Sigmoid colon (tissue), 4 donors: ENCODE results near the gene GSTM5.

Experiments
- EP300 ChIP-seq, 4 donors: sonication (generic); formaldehyde crosslinking; IDR thresholded peaks; one replicate each; pipeline ENCODE4 v1.6.1; 2017; ENCODE audit warnings: antibody characterized with exemption in 4 of 4
- POLR2A ChIP-seq, 2 donors: fragments of 450-650 bp; IDR thresholded peaks; one replicate each; pipeline ENCODE4 v1.6.1; 2016; ENCODE audit warnings: antibody characterized with exemption in 2 of 2, mild to moderate bottlenecking in 2 of 2, moderate library complexity in 2 of 2
- TF ChIP-seq, protein P1 (sequence below), 4 experiments: fragments of 450-650 bp in 3 of 4; fragments of 200-600 bp in 1 of 4; IDR thresholded peaks; one replicate each; pipeline ENCODE4 v1.5.1; 2016 to 2019; ENCODE audit warnings: antibody characterized with exemption in 4 of 4, mild to moderate bottlenecking in 3 of 4, moderate library complexity in 2 of 4

DNA sequence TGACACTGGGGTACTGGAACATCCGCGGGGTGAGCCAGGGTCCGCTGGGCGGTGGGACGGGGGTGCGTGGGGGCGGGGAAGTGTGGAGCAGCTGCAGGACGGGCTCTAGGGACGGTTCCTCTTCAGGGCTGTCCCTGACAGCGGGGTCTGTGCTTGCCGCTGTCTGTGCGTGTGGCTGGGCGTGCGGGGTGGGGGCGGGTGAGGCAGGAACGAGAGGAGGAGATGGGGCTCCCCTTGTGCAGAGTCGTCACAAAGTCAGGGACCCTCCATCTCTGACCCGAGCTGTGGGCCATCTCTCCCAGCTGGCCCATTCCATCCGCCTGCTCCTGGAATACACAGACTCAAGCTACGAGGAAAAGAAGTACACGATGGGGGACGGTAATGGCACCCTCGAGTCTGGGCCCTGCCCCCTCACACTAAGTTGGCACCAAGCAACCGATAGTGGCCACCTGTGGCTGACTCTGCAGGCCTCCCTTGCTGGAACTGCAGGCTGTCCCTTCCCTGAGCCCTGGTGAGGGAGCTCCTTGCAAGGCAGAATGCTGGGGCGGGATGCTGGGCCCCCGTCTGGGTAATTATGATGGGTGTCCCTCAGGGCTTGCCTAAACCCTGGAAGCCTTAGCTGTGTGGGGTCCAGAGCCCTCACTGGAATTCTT lies 43.8 kb upstream of the GSTM5 start:
- TF ChIP-seq, protein P1, sequence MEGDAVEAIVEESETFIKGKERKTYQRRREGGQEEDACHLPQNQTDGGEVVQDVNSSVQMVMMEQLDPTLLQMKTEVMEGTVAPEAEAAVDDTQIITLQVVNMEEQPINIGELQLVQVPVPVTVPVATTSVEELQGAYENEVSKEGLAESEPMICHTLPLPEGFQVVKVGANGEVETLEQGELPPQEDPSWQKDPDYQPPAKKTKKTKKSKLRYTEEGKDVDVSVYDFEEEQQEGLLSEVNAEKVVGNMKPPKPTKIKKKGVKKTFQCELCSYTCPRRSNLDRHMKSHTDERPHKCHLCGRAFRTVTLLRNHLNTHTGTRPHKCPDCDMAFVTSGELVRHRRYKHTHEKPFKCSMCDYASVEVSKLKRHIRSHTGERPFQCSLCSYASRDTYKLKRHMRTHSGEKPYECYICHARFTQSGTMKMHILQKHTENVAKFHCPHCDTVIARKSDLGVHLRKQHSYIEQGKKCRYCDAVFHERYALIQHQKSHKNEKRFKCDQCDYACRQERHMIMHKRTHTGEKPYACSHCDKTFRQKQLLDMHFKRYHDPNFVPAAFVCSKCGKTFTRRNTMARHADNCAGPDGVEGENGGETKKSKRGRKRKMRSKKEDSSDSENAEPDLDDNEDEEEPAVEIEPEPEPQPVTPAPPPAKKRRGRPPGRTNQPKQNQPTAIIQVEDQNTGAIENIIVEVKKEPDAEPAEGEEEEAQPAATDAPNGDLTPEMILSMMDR (IDR thresholded peaks at IDR 0.05): no peak
- TF ChIP-seq POLR2A (IDR thresholded peaks at IDR 0.05) (no peak), EP300 (IDR thresholded peaks at IDR 0.05) (no peak)
